Erythroblast (primary cell): ENCODE measurements around the gene NIFK.

ENCODE experiments used
- GATA1 ChIP-seq: IDR thresholded peaks from 2 replicates; pipeline ENCODE4 v1.6.1; 2011; ENCODE audit warnings: low read depth, mild to moderate bottlenecking, control low read depth, low read length, moderate library complexity
- POLR2A ChIP-seq: IDR thresholded peaks from 2 replicates; pipeline ENCODE4 v1.6.1; 2011; ENCODE audit warnings: mild to moderate bottlenecking, low read length

GRCh38 chr2:121755237-121756111, 18.8 kb upstream of the NIFK start, which contains the start of gene TSN:
- TF ChIP-seq POLR2A (peak; percentile 81), GATA1 (no peak)
